ENCODE measurements around the gene TNFAIP2.

Gene TNFAIP2

DNA sequence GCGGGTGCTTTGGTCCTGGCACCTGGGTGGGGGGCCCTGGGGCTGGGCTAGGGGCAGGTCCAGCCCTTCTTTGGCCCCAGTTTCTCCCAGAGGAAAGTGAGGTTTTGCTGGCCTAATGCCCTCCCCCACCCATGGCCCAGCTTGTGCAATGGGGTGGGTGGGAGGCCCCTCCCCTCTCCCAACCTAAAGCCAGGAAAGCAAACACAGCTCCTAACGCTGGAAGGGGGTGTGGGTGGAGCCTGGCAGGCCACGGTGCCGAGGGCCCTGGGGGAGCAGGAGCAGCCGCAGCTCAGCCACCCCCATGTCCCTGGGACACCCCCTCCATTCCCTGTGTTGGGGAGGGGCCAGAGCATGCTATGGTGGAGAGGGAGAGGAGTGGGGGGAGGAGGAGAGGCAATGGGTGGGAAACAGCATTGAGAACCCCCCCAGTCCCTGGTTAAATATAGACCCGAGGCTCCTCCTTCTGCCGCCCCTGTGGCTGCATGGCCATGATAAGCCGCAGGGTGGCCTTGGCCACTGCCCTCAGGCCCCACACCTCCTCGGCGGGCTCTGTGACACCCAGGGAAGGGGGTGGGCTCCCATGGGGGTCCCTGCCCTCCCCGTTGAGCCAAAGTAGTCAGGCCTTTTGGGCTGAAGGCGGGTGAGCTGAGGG, 24.1 kb upstream of the TNFAIP2 start:
- DNase-seq (ENCODE audit: low read depth, low spot score) = no peak
- TF ChIP-seq, protein P1, sequence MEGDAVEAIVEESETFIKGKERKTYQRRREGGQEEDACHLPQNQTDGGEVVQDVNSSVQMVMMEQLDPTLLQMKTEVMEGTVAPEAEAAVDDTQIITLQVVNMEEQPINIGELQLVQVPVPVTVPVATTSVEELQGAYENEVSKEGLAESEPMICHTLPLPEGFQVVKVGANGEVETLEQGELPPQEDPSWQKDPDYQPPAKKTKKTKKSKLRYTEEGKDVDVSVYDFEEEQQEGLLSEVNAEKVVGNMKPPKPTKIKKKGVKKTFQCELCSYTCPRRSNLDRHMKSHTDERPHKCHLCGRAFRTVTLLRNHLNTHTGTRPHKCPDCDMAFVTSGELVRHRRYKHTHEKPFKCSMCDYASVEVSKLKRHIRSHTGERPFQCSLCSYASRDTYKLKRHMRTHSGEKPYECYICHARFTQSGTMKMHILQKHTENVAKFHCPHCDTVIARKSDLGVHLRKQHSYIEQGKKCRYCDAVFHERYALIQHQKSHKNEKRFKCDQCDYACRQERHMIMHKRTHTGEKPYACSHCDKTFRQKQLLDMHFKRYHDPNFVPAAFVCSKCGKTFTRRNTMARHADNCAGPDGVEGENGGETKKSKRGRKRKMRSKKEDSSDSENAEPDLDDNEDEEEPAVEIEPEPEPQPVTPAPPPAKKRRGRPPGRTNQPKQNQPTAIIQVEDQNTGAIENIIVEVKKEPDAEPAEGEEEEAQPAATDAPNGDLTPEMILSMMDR (IDR thresholded peaks at IDR 0.05; ENCODE audit: low read depth, low read length) = no peak
- H3K4me3 ChIP-seq (ENCODE audit: low read depth, low read length) = no peak overlapping the region
- in situ Hi-C loops (cut with HindIII; ENCODE audit: low sequenced_read_pairs) = no loop called here

DNA sequence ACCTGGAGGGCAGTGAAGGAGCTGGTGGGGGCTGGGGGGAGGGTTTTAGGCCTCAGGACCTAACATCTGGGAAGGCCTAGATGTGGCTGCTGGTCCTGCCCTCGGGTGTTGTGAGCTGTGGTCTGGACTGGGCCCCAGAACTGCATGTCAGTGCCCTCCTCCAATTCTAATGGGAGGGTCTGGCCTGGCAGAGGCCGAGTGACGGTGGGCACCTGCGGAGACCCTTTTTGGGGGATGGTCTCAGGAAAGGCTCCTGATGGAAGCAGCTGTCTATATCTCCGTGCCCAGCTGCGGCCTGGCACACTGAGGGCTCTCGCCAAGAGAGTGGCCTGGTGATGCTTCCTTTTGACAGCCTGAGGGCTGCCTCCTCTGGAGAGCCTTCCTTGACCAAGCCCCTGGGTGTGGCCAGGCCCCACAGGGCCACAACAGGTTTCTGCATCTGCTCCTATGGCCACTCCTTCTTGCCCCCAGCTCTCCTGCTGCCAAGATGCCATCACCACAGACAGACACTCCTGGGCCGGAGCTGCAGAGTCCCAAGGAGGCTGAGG, 23.5 kb upstream of the TNFAIP2 start:
- TF ChIP-seq, protein P1 (IDR thresholded peaks at IDR 0.05; ENCODE audit: low read depth, low read length) = no peak
- in situ Hi-C loops (cut with HindIII; ENCODE audit: low sequenced_read_pairs) = no loop called here
- DNase-seq (ENCODE audit: low read depth, low spot score) = no peak
- H3K4me3 ChIP-seq (ENCODE audit: low read depth, low read length) = no peak overlapping the region

DNA sequence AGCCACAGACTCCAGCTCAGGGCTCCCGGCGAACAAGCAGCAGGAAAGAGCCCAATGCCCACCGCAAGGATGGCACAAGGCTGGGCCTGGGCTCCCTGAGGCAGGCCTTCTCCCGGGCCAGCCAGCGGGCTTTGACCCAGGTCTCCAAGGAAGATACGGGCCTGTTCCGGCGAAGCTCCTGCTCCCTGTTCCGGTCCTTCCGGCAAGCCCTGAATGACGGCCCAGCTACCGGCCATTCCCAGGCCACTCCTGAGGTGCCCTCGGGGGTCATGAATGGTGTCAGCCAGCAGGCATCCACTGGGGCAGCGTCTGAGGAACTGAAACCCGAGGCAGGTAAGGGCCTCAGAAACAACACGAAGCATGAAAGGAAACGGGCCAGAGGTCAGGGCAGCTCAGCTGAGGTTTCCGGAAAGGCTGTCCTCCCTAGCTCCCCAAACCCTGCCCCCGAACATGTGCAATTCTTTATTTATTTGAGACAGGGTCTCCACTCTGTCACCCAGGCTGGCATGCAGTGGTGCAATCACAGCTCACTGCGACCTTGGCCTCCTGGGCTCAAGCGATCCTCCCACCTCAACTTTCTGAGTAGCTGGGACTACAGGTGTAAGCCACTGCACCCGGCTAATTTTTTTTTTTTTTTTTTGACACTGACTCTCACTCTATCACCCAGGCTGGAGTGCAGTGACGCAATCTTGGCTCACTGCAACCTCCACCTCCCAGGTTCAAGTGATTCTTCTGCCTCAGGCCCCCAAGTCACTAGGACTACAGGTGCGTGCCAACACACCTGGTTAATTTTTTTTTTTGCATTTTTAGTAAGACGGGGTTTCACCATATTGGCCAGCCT, 22.8 kb upstream of the TNFAIP2 start:
- in situ Hi-C loops (cut with HindIII; ENCODE audit: low sequenced_read_pairs) = no loop called here
- DNase-seq (ENCODE audit: low read depth, low spot score) = no peak
- TF ChIP-seq, protein P1 (IDR thresholded peaks at IDR 0.05; ENCODE audit: low read depth, low read length) = no peak
- H3K4me3 ChIP-seq (ENCODE audit: low read depth, low read length) = no peak overlapping the region

DNA sequence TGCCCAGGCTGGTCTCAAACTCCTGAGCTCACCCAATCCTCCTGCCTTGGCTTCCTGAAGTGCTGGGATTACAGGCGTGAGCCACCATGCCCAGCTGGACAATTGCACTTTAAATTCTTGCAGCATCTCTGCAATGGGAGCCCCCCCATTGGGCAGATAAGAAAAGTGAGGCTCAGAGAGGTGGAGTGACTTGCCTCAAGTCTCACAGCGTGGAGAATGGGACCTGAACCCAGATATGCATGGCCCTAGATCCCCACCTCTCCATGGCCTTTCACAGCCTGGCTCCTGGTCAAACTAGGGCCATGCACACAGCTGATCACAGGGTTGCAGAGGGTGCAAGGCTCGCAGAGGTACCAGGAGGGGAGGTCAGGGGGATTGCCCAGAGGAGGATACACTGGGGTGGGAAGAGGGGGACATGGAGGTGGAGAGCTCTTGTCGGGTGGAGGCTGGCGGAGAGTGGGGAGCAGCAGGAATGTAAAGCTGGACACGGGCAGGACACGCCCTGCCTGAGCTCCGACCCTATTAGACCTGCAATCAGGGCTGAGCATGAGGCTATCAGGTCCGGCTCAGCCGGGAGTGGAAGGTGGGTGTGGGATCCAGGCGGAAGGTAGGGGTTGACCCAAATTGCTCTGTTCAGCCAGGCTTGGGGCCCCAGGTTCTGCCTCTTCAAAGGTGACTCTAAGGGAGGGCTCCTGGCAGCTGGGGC, 21.9 kb upstream of the TNFAIP2 start:
- in situ Hi-C loops (cut with HindIII; ENCODE audit: low sequenced_read_pairs) = no loop called here
- TF ChIP-seq, protein P1 (IDR thresholded peaks at IDR 0.05; ENCODE audit: low read depth, low read length) = no peak
- no peak for DNase-seq (ENCODE audit: low read depth, low spot score)
- no peak overlapping the region for H3K4me3 ChIP-seq (ENCODE audit: low read depth, low read length)

DNA sequence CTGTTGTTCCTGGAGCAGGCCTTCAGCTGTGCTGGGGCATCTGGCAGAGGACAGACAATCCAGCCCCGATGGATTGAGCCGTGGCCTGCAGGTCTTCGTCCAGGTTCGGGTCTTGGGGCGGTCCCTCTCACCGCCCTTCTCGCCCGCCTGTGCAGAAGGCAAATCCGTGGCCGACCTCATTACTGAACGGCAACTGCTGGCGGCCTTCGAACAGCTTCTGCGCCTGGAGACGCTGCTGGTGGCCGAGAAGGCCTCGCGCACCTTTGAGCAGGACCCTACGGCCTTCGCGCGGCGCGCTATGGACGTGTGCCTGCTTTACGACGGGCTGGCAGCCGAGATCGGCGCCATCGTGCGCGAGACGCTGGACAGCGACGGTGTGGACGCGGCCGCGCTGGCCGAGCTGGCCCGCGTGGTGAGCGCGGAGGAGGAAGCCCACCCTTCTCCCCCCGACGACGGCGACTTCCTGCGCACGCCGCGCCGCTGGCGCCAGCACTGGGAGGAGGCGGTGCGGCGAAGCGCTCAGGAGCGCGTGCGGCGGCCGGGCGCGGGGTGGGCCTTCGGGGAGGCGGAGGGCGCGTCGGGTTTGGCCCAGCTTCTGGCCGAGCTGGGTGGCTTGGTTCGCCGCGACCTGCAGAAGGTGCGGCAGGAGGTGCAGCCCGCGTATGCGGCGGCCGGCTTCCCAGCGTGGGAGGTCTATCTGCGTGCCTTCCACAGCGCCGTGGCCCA, 21.1 kb upstream of the TNFAIP2 start:
- TF ChIP-seq, protein P1 (IDR thresholded peaks at IDR 0.05; ENCODE audit: low read depth, low read length) = no peak
- no peak for DNase-seq (ENCODE audit: low read depth, low spot score)
- in situ Hi-C loops (cut with HindIII; ENCODE audit: low sequenced_read_pairs) = no loop called here
- no peak overlapping the region for H3K4me3 ChIP-seq (ENCODE audit: low read depth, low read length)
